K562 (cell line): ENCODE results near the gene VTN. TPM values are rescaled to one million over a fixed set of nuclear protein-coding genes. Genes with fewer than 3 reads are reported as not detected.

Experiments used
- BHLHE40 ChIP-seq: IDR thresholded peaks from 2 replicates; pipeline ENCODE4 v1.6.1; 2011; ENCODE audit warnings: low read length, improper control_type of control experiment
- BRF1 ChIP-seq: IDR thresholded peaks from 3 replicates; pipeline ENCODE4 v1.6.1; 2011; ENCODE audit warnings: borderline replicate concordance, mild to moderate bottlenecking; ENCODE audit not compliant: insufficient read length; ENCODE audit errors: extremely low read depth
- CEBPB ChIP-seq: fragments of 450-650 bp; IDR thresholded peaks from 2 replicates; pipeline ENCODE4 v1.6.1; 2016; ENCODE audit warnings: missing genetic modification characterization, missing compliant biosample characterization
- CREB3 ChIP-seq: fragments of 450-650 bp; conservative IDR thresholded peaks from 2 replicates; pipeline ENCODE4 v1.6.1; 2016; ENCODE audit warnings: missing genetic modification characterization, low read depth, mild to moderate bottlenecking, missing compliant biosample characterization, moderate library complexity
- EGR1 ChIP-seq: fragments of 450-650 bp; conservative IDR thresholded peaks from 2 replicates; pipeline ENCODE4 v1.6.1; 2017; ENCODE audit warnings: mild to moderate bottlenecking
- ETS1 ChIP-seq: conservative IDR thresholded peaks from 2 replicates; pipeline ENCODE4 v1.6.1; 2011; ENCODE audit warnings: low read depth, mild to moderate bottlenecking, low read length; ENCODE audit not compliant: control insufficient read depth
- FOXP4 ChIP-seq: sonication (generic); formaldehyde crosslinking; IDR thresholded peaks from 2 replicates; pipeline ENCODE4 v1.8.0; 2022; ENCODE audit warnings: mild to moderate bottlenecking, missing genetic modification reagents, borderline replicate concordance
- KDM5B ChIP-seq: fragments of 200-600 bp; sonication (generic); IDR thresholded peaks from 2 replicates; pipeline ENCODE4 v1.6.1; 2012; ENCODE audit warnings: low read depth, mild to moderate bottlenecking, moderate library complexity, low read length, control low read depth, inconsistent platforms; ENCODE audit not compliant: insufficient replicate concordance
- NFIX ChIP-seq: fragments of 250-450 bp; sonication (Bioruptor Pico); IDR thresholded peaks from 2 replicates; pipeline ENCODE4 v1.4.0; 2020; ENCODE audit warnings: low read depth, mild to moderate bottlenecking, moderate library complexity
- RBBP5 ChIP-seq: fragments of 200-600 bp; sonication (generic); IDR thresholded peaks from 2 replicates; pipeline ENCODE4 v1.6.1; 2012; ENCODE audit warnings: borderline replicate concordance, mild to moderate bottlenecking, low read length, control low read depth, inconsistent platforms; ENCODE audit not compliant: insufficient read depth, poor library complexity, severe bottlenecking
- RBM39 ChIP-seq: fragments of 200-400 bp; formaldehyde crosslinking; optimal IDR thresholded peaks from 2 replicates; pipeline ENCODE3; 2018; ENCODE audit warnings: low read depth, low read length
- SMAD2 ChIP-seq: fragments of 150-350 bp; IDR thresholded peaks from 2 replicates; pipeline ENCODE4 v1.6.1; 2014; ENCODE audit warnings: low read depth, mild to moderate bottlenecking, low read length
- SRF ChIP-seq, 2 experiments: fragments of 250-450, 450-650 bp in 1 of 2; sonication (Bioruptor Pico) in 1 of 2; sonication (generic) in 1 of 2; formaldehyde crosslinking; IDR thresholded peaks; 2 replicates each; pipeline versions ENCODE4 v1.5.0 to v1.5.1; 2020 to 2022; ENCODE audit warnings: mild to moderate bottlenecking in 1 of 2, missing genetic modification reagents in 1 of 2
- SRSF9 ChIP-seq: fragments of 200-400 bp; formaldehyde crosslinking; IDR thresholded peaks from 2 replicates; pipeline ENCODE4 v1.6.1; 2017; ENCODE audit warnings: low read depth, low read length, borderline replicate concordance
- TCF7 ChIP-seq: sonication (generic); IDR thresholded peaks from 2 replicates; pipeline ENCODE4 v1.6.1; 2016; ENCODE audit warnings: antibody characterized with exemption, borderline replicate concordance
- THRAP3 ChIP-seq: fragments of 450-650 bp; IDR thresholded peaks from 2 replicates; pipeline ENCODE4 v1.6.1; 2016; ENCODE audit warnings: mild to moderate bottlenecking, inconsistent platforms, borderline replicate concordance
- ZNF140 ChIP-seq: fragments of 250-450 bp; sonication (Bioruptor Pico); IDR thresholded peaks from 2 replicates; pipeline ENCODE4 v1.8.0; 2021; ENCODE audit warnings: moderate library complexity, mild to moderate bottlenecking, inconsistent platforms
- polyA plus RNA-seq, 8 experiments: library from polyadenylated mRNA; depleted of rRNA in 4 of 8; stranded (reverse) in 5 of 8; unstranded in 3 of 8; fragments of >200 nt; fragmentation: Nextera tagmentation in 2 of 8; fragmentation: Illumina TruSeq in 1 of 8; extraction: Ambion mirVana in 2 of 8; extraction: Trizol in 1 of 8; gene quantifications; 2 replicates each; pipeline versions ENCODE4 v1.2.1 to v1.2.3, GENCODE V29; 2011 to 2014; ENCODE audit warnings: inconsistent platforms in 1 of 8, missing spikeins in 1 of 8
- total RNA-seq, 7 experiments: library from RNA; depleted of rRNA in 6 of 7; stranded (reverse); fragments of >200 nt in 6 of 7; fragmentation: Illumina TruSeq in 2 of 7; extraction: Trizol in 2 of 7; gene quantifications; 2 replicates each; pipeline versions ENCODE4 v1.2.1 to v1.2.3, GENCODE V29; 2011 to 2021; ENCODE audit warnings: low replicate concordance in 1 of 7

VTN gene
- total and polyA plus RNA-seq, 9 of the 15 experiments (the other 6 are each of a cell fraction or from before 2014, with no cell fraction given): 0.13 to 1.0 (median 0.29) TPM; not detected in 1

DNA sequence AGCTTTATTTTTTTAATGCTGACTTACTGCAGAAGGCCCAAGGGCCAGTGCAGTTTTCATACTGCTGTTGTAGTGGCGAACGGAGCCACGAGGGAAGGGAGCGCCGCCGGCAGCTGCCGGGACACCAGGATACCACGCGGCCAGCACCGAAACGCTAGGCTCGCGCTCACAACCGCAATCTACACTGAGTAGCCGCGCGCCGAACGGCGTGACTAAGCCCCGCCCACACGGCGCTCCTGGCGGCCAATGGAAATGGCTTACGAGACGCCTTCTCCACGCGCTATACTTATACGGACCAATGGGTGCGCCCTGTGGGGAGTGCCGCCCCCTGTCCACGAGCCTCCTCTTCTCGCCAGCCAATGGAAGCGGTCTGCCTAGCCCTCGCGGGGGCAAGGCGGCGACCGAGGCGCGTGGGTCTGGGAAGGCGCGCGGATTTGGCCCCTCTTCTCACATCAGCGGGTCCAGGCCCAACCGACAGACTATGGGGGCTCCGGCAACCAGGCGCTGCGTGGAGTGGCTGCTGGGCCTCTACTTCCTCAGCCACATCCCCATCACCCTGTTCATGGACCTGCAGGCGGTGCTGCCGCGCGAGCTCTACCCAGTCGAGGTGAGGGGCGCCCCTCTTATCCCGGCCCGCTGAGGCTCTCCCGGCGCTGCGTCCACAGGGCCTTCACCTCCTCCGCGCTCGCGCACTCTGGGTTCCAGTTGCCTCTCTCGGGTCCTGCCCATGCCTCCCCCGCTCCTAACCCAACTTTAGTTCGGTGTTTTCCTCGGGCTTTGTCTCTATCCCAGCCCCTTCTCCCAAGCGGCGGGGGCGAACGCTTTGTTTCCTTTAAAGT lies 51.1 kb downstream of the VTN start, which contains the start of gene TMEM97 (continued):
- TF ChIP-seq BRF1 (no peak), SMAD2 (no peak), EGR1 (peak; percentile 76), SRSF9 (no peak), SRF (CRISPR knock-in tag; IDR thresholded peaks at IDR 0.05) (peak in 1 of 2 experiments; percentile 48; a peak in 1 of 4 replicates), TCF7 (no peak), FOXP4 (no peak), KDM5B (peak; percentile 49), CEBPB (tag) (no peak), RBBP5 (peak; percentile 87), NFIX (CRISPR knock-in tag) (no peak), ETS1 (no peak; the same call in none of the 2 replicates), RBM39 (no peak), ZNF140 (CRISPR knock-in tag) (no peak), BHLHE40 (no peak), THRAP3 (no peak), CREB3 (tag) (no peak)
